ELF-1 (cell line): ENCODE results near the gene RABAC1.
"Not testable (repeated sequence)": the region's sequence is repeated elsewhere in the genome, so short reads cannot be mapped to it uniquely, and the experiment has no call there.

Experiments
- DNase-seq: peaks from one replicate; pipeline ENCODE4 v3.0.0-alpha.2; 2016; ENCODE audit warnings: low read depth, low spot score

The RABAC1 gene

GRCh38 chr19:41915776-41916414 is 43.2 kb downstream of the RABAC1 start:
- DNase-seq: no peak

- no peak for DNase-seq
These were observed 43.9 kb downstream of the RABAC1 start for GRCh38 chr19:41915021-41915775.

- not testable (repeated sequence) for DNase-seq
These were observed 44.7 kb downstream of the RABAC1 start for GRCh38 chr19:41914424-41914834.

GRCh38 chr19:41913538-41914423 is 45.3 kb downstream of the RABAC1 start:
- no peak for DNase-seq

GRCh38 chr19:41912899-41913537 is 46.1 kb downstream of the RABAC1 start:
- no peak for DNase-seq

- no peak for DNase-seq
These were observed 47.0 kb downstream of the RABAC1 start for GRCh38 chr19:41911889-41912731.

GRCh38 chr19:41910992-41911888 is 47.9 kb downstream of the RABAC1 start:
- no peak for DNase-seq

GRCh38 chr19:41910240-41910991 is 48.7 kb downstream of the RABAC1 start:
- no peak for DNase-seq

- no peak for DNase-seq
These were observed 49.4 kb downstream of the RABAC1 start for GRCh38 chr19:41909706-41910105.

GRCh38 chr19:41908724-41909464 is 50.2 kb downstream of the RABAC1 start:
- DNase-seq: no peak

- DNase-seq: no peak
These were observed 51.0 kb downstream of the RABAC1 start for GRCh38 chr19:41907994-41908615.

GRCh38 chr19:41906916-41907680 is 52.0 kb downstream of the RABAC1 start:
- no peak for DNase-seq
